ENCODE results near the gene ASB2. TPM values are rescaled to one million over a fixed set of nuclear protein-coding genes. Genes with fewer than 3 reads are reported as not detected.

The ASB2 gene
- total RNA-seq: 10 to 100 TPM; 93.9 to 99.3 TPM

- Mint-ChIP-seq H3K9me3 (peaks cover 9% of the 10 kb centered on the region), H3K4me1 (peaks cover 82% of the 10 kb centered on the region), H3K27ac (peak within 1 kb of the TSS; percentile 97), H3K27me3 (no peaks in the 10 kb centered on the region), H3K36me3 (ENCODE audit: low read depth) (peaks cover 34% of the 10 kb centered on the region), H3K4me3 (peak within 1 kb of the TSS; percentile 78)
- CTCF ChIA-PET: interaction anchor here (0.7 to 13.5 kb wide), 5 partner anchors 15 to 37 kb away, joined by 3 to 354 read pairs (median 30); no protein-coding TSS in a partner anchor
- peak; percentile 54 for DNase-seq
- POLR2A ChIA-PET: interaction anchor here (0.7 to 13.5 kb wide), 12 partner anchors 8 to 105 kb away, joined by 3 to 616 read pairs (median 4); partner anchors contain the start of genes DDX24 and IFI27L1
Measured at GRCh38 chr14:93976477-93977057, at the start of gene ASB2. ASB2 (minus strand) TSS chr14:93976570; CDS start chr14:93964539, 12,031 bp downstream.

- DNase-seq: no peak
- H3K9me3 Mint-ChIP-seq: no peaks in the 10 kb centered on the region
- no peaks in the 10 kb centered on the region for H3K27me3 Mint-ChIP-seq
- no peak overlapping the region for H3K27ac Mint-ChIP-seq
- ChIA-PET POLR2A (interaction anchor here (0.6 to 2.1 kb wide), 11 partner anchors 10 to 835 kb away, joined by 3 to 10 read pairs (median 4); no protein-coding TSS in a partner anchor), CTCF (interaction anchor here (0.9 to 6.0 kb wide), 8 partner anchors 10 to 156 kb away, joined by 3 to 46 read pairs (median 6); partner anchors contain the start of genes DDX24 and IFI27L1)
- peaks cover 74% of the 10 kb centered on the region for H3K4me1 Mint-ChIP-seq
- peak overlapping the region; percentile 78 for H3K4me3 Mint-ChIP-seq
- peaks cover 4% of the 10 kb centered on the region for H3K36me3 Mint-ChIP-seq (ENCODE audit: low read depth)
Measured at GRCh38 chr14:94025720-94026119, 49.4 kb upstream of the ASB2 start.

- no peak for DNase-seq
- H3K9me3 Mint-ChIP-seq: no peaks in the 10 kb centered on the region
- H3K36me3 Mint-ChIP-seq (ENCODE audit: low read depth): peaks cover 4% of the 10 kb centered on the region
- peaks cover 80% of the 10 kb centered on the region for H3K4me1 Mint-ChIP-seq
- no peaks in the 10 kb centered on the region for H3K27me3 Mint-ChIP-seq
- H3K27ac Mint-ChIP-seq: no peak overlapping the region
- H3K4me3 Mint-ChIP-seq: no peak overlapping the region
- ChIA-PET POLR2A (no interaction called here), CTCF (interaction anchor here (1.5 to 6.0 kb wide), 5 partner anchors 11 to 112 kb away, joined by 4 to 46 read pairs (median 6); no protein-coding TSS in a partner anchor)
Measured at GRCh38 chr14:94024549-94024948, 48.2 kb upstream of the ASB2 start.

GRCh38 chr14:94022532-94023411, 46.4 kb upstream of the ASB2 start:
- peaks cover 65% of the 10 kb centered on the region for H3K4me1 Mint-ChIP-seq
- H3K36me3 Mint-ChIP-seq (ENCODE audit: low read depth): no peaks in the 10 kb centered on the region
- CTCF ChIA-PET: interaction anchor here (0.6 to 5.9 kb wide), 9 partner anchors 11 to 158 kb away, joined by 3 to 46 read pairs (median 5); no protein-coding TSS in a partner anchor
- H3K27me3 Mint-ChIP-seq: no peaks in the 10 kb centered on the region
- DNase-seq: no peak
- peak overlapping the region; percentile 78 for H3K27ac Mint-ChIP-seq
- H3K9me3 Mint-ChIP-seq: no peaks in the 10 kb centered on the region
- no peak overlapping the region for H3K4me3 Mint-ChIP-seq
- POLR2A ChIA-PET: interaction anchor here (0.8 to 3.3 kb wide), 10 partner anchors 11 to 83 kb away, joined by 3 to 14 read pairs (median 4); partner anchors contain the start of genes DDX24 and IFI27L1

GRCh38 chr14:94021416-94022157, 45.2 kb upstream of the ASB2 start:
- Mint-ChIP-seq H3K27me3 (peaks cover 1% of the 10 kb centered on the region), H3K4me3 (no peak overlapping the region), H3K27ac (peak overlapping the region; percentile 78), H3K9me3 (no peaks in the 10 kb centered on the region), H3K36me3 (ENCODE audit: low read depth) (no peaks in the 10 kb centered on the region), H3K4me1 (peaks cover 55% of the 10 kb centered on the region)
- CTCF ChIA-PET: interaction anchor here (0.6 to 5.9 kb wide), 10 partner anchors 10 to 159 kb away, joined by 3 to 46 read pairs (median 4); no protein-coding TSS in a partner anchor
- POLR2A ChIA-PET: interaction anchor here (0.9 to 3.3 kb wide), 13 partner anchors 10 to 82 kb away, joined by 3 to 14 read pairs (median 4); partner anchors contain the start of genes ASB2, DDX24 and IFI27L1
- peak; percentile 64 for DNase-seq

- CTCF ChIA-PET: interaction anchor here (1.0 to 5.9 kb wide), 6 partner anchors 10 to 81 kb away, joined by 3 to 46 read pairs (median 8); no protein-coding TSS in a partner anchor
- peaks cover 3% of the 10 kb centered on the region for H3K27me3 Mint-ChIP-seq
- H3K27ac Mint-ChIP-seq: peak overlapping the region; percentile 78
- no peak for DNase-seq
- H3K4me1 Mint-ChIP-seq: peaks cover 53% of the 10 kb centered on the region
- POLR2A ChIA-PET: interaction anchor here (0.9 to 3.3 kb wide), 10 partner anchors 9 to 81 kb away, joined by 3 to 14 read pairs (median 4); partner anchors contain the start of genes ASB2, DDX24 and IFI27L1
- no peaks in the 10 kb centered on the region for H3K36me3 Mint-ChIP-seq (ENCODE audit: low read depth)
- no peak overlapping the region for H3K4me3 Mint-ChIP-seq
- no peaks in the 10 kb centered on the region for H3K9me3 Mint-ChIP-seq
Measured at GRCh38 chr14:94021001-94021400, 44.6 kb upstream of the ASB2 start.

- peaks cover 3% of the 10 kb centered on the region for H3K27me3 Mint-ChIP-seq
- H3K36me3 Mint-ChIP-seq (ENCODE audit: low read depth): no peaks in the 10 kb centered on the region
- ChIA-PET CTCF (interaction anchor here (1.1 to 3.5 kb wide), 2 partner anchors 13 to 81 kb away, joined by 3 to 26 read pairs; no protein-coding TSS in a partner anchor), POLR2A (interaction anchor here (0.9 to 3.3 kb wide), 3 partner anchors 9 to 38 kb away, joined by 3 to 14 read pairs (median 9); no protein-coding TSS in a partner anchor)
- no peak overlapping the region for H3K27ac Mint-ChIP-seq
- H3K4me1 Mint-ChIP-seq: peaks cover 48% of the 10 kb centered on the region
- no peak overlapping the region for H3K4me3 Mint-ChIP-seq
- DNase-seq: no peak
- no peaks in the 10 kb centered on the region for H3K9me3 Mint-ChIP-seq
Measured at GRCh38 chr14:94020267-94020666, 43.9 kb upstream of the ASB2 start.

- Mint-ChIP-seq H3K4me1 (peaks cover 49% of the 10 kb centered on the region), H3K27ac (no peak overlapping the region), H3K9me3 (no peaks in the 10 kb centered on the region), H3K27me3 (peaks cover 3% of the 10 kb centered on the region), H3K36me3 (ENCODE audit: low read depth) (no peaks in the 10 kb centered on the region), H3K4me3 (no peak overlapping the region)
- CTCF ChIA-PET: interaction anchor here (0.6 to 3.5 kb wide), 2 partner anchors 8 to 80 kb away, joined by 3 to 26 read pairs; no protein-coding TSS in a partner anchor
- POLR2A ChIA-PET: no interaction called here
- no peak for DNase-seq
Measured at GRCh38 chr14:94019329-94019728, 43.0 kb upstream of the ASB2 start.

- DNase-seq: no peak
- Mint-ChIP-seq H3K9me3 (no peaks in the 10 kb centered on the region), H3K4me3 (no peak overlapping the region), H3K36me3 (ENCODE audit: low read depth) (no peaks in the 10 kb centered on the region), H3K27ac (no peak overlapping the region), H3K27me3 (peaks cover 3% of the 10 kb centered on the region), H3K4me1 (peaks cover 42% of the 10 kb centered on the region)
- ChIA-PET POLR2A (no interaction called here), CTCF (interaction anchor here (0.7 to 1.2 kb wide), 2 partner anchors 18 to 63 kb away, joined by 3 read pairs; partner anchors contain the start of genes DDX24 and IFI27L1)
Measured at GRCh38 chr14:94018308-94018707, 41.9 kb upstream of the ASB2 start.

GRCh38 chr14:94016446-94016976, 40.1 kb upstream of the ASB2 start:
- no peaks in the 10 kb centered on the region for H3K9me3 Mint-ChIP-seq
- no peaks in the 10 kb centered on the region for H3K36me3 Mint-ChIP-seq (ENCODE audit: low read depth)
- H3K4me1 Mint-ChIP-seq: peaks cover 37% of the 10 kb centered on the region
- CTCF ChIA-PET: interaction anchor here (1.1 to 1.4 kb wide), 3 partner anchors 12 to 77 kb away, joined by 3 to 6 read pairs (median 3); no protein-coding TSS in a partner anchor
- POLR2A ChIA-PET: interaction anchor here (1.3 kb wide), 1 partner anchor 34 kb away, joined by 3 read pairs; no protein-coding TSS in a partner anchor
- H3K27ac Mint-ChIP-seq: no peak overlapping the region
- no peak for DNase-seq
- no peak overlapping the region for H3K4me3 Mint-ChIP-seq
- H3K27me3 Mint-ChIP-seq: peaks cover 3% of the 10 kb centered on the region

GRCh38 chr14:94015223-94015622, 38.9 kb upstream of the ASB2 start:
- H3K27me3 Mint-ChIP-seq: peaks cover 3% of the 10 kb centered on the region
- H3K9me3 Mint-ChIP-seq: no peaks in the 10 kb centered on the region
- no peaks in the 10 kb centered on the region for H3K36me3 Mint-ChIP-seq (ENCODE audit: low read depth)
- POLR2A ChIA-PET: interaction anchor here (1.1 kb wide), 1 partner anchor 65 kb away, joined by 4 read pairs; no protein-coding TSS in a partner anchor
- no peak overlapping the region for H3K27ac Mint-ChIP-seq
- H3K4me3 Mint-ChIP-seq: no peak overlapping the region
- no peak for DNase-seq
- CTCF ChIA-PET: interaction anchor here (1.0 to 8.4 kb wide), 5 partner anchors 11 to 77 kb away, joined by 3 to 77 read pairs (median 8); partner anchors contain the start of gene OTUB2
- peaks cover 37% of the 10 kb centered on the region for H3K4me1 Mint-ChIP-seq
